Fibroblast of mammary gland (primary cell): ENCODE measurements around the gene THAP11.
A peak's percentile ranks its signal among the peaks of the same experiment; 100 is the strongest.

Experiments used
- DNase-seq: peaks from one replicate; pipeline ENCODE4 v3.0.0-alpha.2; 2010; ENCODE audit warnings: low read depth
- H3K4me3 ChIP-seq: 2 replicates; pipeline ENCODE4 v1.5.1; 2011; ENCODE audit warnings: low read depth, mild to moderate bottlenecking, low read length, moderate library complexity; ENCODE audit not compliant: control insufficient read depth
- TF ChIP-seq, protein P1 (sequence below): conservative IDR thresholded peaks from 2 replicates; pipeline ENCODE4 v1.5.1; 2011; ENCODE audit warnings: low read depth, low read length, inconsistent platforms; ENCODE audit not compliant: control insufficient read depth, insufficient read depth

The THAP11 gene

DNA sequence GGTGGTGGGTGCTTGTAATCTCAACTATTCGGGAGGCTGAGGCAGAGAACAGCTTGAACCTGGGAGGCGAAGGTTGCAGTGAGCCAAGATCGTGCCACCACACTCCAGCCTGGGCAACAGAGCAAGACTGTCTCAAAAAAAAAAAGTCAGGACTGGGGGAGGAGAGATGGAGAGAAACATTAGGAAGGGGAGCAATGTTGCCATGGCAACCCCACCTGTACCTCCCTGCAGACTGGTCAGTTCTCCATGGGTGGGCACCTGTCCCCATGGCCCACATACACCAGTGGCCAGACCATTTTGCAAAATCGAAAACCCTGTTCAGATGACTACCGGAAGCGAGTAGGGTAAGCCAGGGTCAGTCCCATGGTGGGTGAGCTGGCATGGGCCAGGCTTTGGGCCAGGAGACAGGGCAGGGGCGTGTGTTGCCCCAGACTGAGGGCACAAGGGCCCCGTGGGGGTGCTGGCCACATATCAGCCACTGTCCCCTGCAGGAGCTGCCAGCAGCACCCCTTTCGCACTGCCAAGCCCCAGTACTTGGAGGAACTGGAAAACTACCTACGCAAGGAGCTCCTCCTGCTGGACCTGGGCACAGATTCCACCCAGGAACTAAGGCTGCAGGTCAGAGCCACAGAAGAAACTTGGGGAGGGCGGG, 21.4 kb upstream of the THAP11 start:
- no peak overlapping the region for H3K4me3 ChIP-seq
- DNase-seq, result no peak
- TF ChIP-seq, protein P1, sequence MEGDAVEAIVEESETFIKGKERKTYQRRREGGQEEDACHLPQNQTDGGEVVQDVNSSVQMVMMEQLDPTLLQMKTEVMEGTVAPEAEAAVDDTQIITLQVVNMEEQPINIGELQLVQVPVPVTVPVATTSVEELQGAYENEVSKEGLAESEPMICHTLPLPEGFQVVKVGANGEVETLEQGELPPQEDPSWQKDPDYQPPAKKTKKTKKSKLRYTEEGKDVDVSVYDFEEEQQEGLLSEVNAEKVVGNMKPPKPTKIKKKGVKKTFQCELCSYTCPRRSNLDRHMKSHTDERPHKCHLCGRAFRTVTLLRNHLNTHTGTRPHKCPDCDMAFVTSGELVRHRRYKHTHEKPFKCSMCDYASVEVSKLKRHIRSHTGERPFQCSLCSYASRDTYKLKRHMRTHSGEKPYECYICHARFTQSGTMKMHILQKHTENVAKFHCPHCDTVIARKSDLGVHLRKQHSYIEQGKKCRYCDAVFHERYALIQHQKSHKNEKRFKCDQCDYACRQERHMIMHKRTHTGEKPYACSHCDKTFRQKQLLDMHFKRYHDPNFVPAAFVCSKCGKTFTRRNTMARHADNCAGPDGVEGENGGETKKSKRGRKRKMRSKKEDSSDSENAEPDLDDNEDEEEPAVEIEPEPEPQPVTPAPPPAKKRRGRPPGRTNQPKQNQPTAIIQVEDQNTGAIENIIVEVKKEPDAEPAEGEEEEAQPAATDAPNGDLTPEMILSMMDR, result no peak

DNA sequence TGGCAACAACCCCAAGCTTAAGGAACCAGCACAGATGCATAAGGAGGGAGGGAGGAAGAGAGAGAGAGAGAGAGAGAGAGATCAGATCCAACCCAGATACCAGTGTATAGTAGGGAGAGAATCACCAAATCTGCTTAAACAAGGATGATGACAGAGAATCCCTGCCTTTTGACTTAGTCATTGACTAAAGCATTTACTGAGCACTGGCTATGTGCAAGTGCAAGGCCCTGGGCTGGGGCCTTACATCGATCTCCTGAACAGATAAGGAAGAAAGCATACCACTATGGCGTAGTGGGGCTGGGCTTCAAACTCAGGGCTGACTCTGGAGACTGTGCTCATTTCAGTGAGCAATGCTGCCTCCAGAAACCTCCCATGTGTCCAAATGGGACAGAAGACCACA, 19.6 kb upstream of the THAP11 start:
- DNase-seq, result no peak
- TF ChIP-seq, protein P1, result no peak

DNA sequence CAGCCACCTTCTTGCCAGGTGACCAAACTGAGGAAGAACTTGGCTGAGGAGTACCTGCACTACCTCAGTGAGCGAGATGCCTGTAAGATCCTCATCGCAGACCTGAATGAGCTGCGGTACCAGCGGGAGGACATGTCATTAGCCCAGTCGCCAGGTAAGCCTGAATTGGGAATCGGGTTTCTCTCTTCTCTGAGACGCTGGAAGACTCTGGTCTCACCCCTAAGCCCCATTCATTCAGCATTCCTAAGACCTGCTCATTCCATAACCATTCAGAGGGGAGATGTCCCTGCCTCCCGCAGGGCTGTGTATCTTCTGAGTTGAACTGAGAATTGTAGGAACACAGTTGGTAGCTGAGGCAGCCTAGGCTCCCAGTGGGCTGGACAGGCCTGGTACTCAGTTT, 17.0 kb upstream of the THAP11 start:
- DNase-seq, result no peak
- TF ChIP-seq, protein P1, result no peak
- no peak overlapping the region for H3K4me3 ChIP-seq

More for the DNA sequence above, 19.6 kb upstream of the THAP11 start:
- H3K4me3 ChIP-seq, result no peak overlapping the region

DNA sequence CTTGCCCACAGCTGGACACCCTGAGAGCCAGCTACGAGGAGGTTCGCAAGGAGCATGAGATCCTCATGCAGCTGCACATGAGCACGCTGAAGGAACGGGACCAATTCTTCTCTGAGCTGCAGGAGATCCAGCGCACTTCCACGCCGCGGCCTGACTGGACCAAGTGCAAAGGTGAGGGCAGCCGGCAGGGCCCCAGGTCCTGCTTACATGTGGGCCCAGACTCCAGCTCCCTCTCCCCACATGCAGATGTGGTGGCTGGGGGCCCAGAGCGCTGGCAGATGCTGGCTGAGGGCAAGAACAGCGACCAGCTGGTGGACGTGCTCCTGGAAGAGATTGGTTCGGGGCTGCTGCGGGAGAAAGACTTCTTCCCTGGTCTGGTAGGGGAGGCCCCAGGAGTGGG, 16.2 kb upstream of the THAP11 start:
- no peak overlapping the region for H3K4me3 ChIP-seq
- TF ChIP-seq, protein P1, result no peak
- DNase-seq, result no peak

DNA sequence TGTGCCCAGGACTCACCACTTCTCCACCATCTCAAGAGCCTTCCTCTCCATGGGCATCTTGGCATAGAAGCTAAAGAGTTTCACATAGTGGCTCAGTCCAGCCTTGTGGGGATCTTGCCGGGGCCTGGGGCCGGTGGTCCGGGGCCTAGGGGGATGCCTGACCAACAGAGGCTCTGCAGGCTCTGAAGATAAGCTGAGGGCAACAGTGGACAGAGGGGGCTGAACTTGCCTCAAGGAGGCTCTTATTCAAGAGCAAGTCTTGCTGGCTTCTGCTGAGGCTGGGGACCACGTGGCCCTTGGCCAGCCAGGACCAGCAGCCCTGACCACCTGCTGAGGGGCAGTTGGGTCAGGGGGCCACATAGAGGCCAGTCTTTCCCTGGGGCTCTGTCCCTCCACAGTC, 13.5 kb upstream of the THAP11 start:
- TF ChIP-seq, protein P1, result no peak
- H3K4me3 ChIP-seq, result no peak overlapping the region
- DNase-seq, result no peak

DNA sequence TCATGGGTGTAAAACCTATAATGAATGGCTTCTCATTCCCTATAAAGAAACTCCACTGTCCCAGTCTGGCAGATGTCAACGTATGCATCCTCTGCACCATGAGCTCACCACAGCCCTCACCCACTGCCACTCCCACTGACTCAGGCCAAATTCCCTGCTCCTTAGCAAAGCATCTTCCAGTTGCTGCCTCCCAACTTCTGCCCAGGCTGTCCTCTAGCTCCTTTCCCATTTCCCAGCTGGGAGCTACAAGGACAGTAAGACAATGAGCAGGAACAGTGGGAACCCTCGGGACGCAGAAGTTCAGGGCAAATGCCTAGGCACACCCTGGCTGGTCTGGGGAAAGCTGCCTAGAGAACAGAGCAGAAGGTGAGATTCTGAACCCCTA, 9.1 kb upstream of the THAP11 start:
- peak; percentile 81 for DNase-seq
- TF ChIP-seq, protein P1, result no peak
- H3K4me3 ChIP-seq, result peak overlapping the region; percentile 83

DNA sequence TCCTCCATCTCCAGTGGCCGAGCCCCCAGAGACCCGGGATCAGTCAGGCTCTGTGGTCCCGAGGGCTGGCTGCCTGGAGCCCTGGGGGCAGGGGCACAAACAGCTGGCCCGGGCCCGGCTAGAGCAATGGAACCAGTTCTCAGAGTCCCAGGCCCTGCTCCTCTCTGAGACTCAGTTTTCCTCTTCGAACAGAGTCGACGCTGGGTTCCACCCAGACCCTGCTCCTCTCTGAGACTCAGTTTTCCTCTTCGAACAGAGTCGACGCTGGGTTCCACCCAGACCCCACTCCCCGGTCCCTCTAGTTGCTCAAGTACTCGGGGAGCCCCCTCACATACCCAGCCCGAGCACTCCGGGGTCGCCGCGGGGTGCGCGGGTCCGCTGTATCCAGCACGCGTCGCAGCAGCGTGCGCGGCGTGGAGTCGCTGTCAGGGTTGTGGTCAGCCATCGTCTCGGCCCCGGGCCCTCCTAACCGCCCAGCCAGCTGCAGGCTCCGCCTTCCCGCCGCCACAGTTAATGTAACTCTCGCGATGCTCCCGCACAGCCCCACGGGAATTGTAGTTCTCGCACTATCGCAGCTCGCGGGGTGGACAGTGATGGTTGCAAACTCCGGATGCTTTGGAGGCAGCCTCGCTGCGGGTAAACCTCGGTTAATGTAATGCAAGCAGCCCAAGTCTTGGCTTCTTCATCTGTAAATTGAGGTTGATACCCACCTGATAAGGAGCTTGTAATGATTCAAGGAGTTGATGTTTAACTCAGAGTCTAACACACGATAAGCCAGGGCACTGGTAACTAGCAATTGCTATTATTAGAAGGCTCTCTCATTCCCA, 8.5 kb upstream of the THAP11 start:
- TF ChIP-seq, protein P1, result no peak
- H3K4me3 ChIP-seq, result peak overlapping the region; percentile 83
- peak; percentile 84 for DNase-seq
